GM19043 (cell line): Measurements from ENCODE around the gene GPSM1.

Source experiments
- ATAC-seq: cut with Tn5 transposase; IDR thresholded peaks from one replicate; pipeline ENCODE4 v1.9.1; 2021; ENCODE audit warnings: low read depth; ENCODE audit not compliant: unreplicated experiment

GPSM1 gene

GRCh38 chr9:136370687-136371532, 43.6 kb downstream of the GPSM1 start:
- no peak for ATAC-seq

- no peak for ATAC-seq
These were observed 44.2 kb downstream of the GPSM1 start for GRCh38 chr9:136371533-136371880.

- no peak for ATAC-seq
These were observed 44.7 kb downstream of the GPSM1 start for GRCh38 chr9:136372006-136372405.

GRCh38 chr9:136372561-136373299, 45.4 kb downstream of the GPSM1 start:
- ATAC-seq = no peak

- ATAC-seq = peak; percentile 55
These were observed 46.2 kb downstream of the GPSM1 start, which contains the start of gene CARD9 for GRCh38 chr9:136373300-136374182. Gene CARD9 (minus strand): TSS chr9:136373669. CDS start chr9:136372078, 1,591 bp downstream.

GRCh38 chr9:136374183-136374575, 46.8 kb downstream of the GPSM1 start:
- ATAC-seq = no peak

- ATAC-seq = no peak
These were observed 47.8 kb downstream of the GPSM1 start for GRCh38 chr9:136375096-136375495.

- no peak for ATAC-seq
These were observed 49.1 kb downstream of the GPSM1 start for GRCh38 chr9:136376457-136376856.

GRCh38 chr9:136377341-136378169, 50.2 kb downstream of the GPSM1 start:
- no peak for ATAC-seq

- ATAC-seq = no peak
These were observed 51.0 kb downstream of the GPSM1 start for GRCh38 chr9:136378170-136379002.

- no peak for ATAC-seq
These were observed 51.6 kb downstream of the GPSM1 start for GRCh38 chr9:136379003-136379287.

- no peak for ATAC-seq
These were observed 52.1 kb downstream of the GPSM1 start for GRCh38 chr9:136379401-136379800.

- ATAC-seq = no peak
These were observed 52.6 kb downstream of the GPSM1 start for GRCh38 chr9:136379891-136380290.

GRCh38 chr9:136380381-136380780, 53.0 kb downstream of the GPSM1 start:
- ATAC-seq = no peak

GRCh38 chr9:136381311-136381710, 54.0 kb downstream of the GPSM1 start:
- ATAC-seq = no peak

- no peak for ATAC-seq
These were observed 54.7 kb downstream of the GPSM1 start for GRCh38 chr9:136381966-136382513.

GRCh38 chr9:136383436-136383835, 56.1 kb downstream of the GPSM1 start:
- no peak for ATAC-seq

- ATAC-seq = no peak
These were observed 57.7 kb downstream of the GPSM1 start for GRCh38 chr9:136385015-136385414.

GRCh38 chr9:136386018-136386417, 58.7 kb downstream of the GPSM1 start:
- no peak for ATAC-seq
